Gastroesophageal sphincter (tissue), 4 donors: ENCODE results near the gene RND3. TPM values are rescaled to one million over a fixed set of nuclear protein-coding genes. Genes with fewer than 3 reads are reported as not detected.

Experiments used
- ATAC-seq: fragments of 150-250 bp; one replicate; pipeline ENCODE4 v1.9.1; 2016; ENCODE audit warnings: mild to moderate bottlenecking, moderate library complexity
- H3K27ac ChIP-seq, 4 donors: fragments of 200-600 bp; sonication (generic) in 3 of 4; 1 replicate in 3 of 4; 2 replicates in 1 of 4; pipeline ENCODE4 v1.5.1; 2016 to 2019
- H3K27me3 ChIP-seq: fragments of 200-600 bp; sonication (generic); one replicate; pipeline ENCODE4 v1.5.1; 2019
- H3K36me3 ChIP-seq, 2 donors: fragments of 200-600 bp; sonication (generic); one replicate each; pipeline ENCODE4 v1.5.1; 2019; ENCODE audit warnings: control low read depth in 1 of 2
- H3K4me1 ChIP-seq, 3 donors: fragments of 200-600 bp; sonication (generic); 1 replicate in 2 of 3; 2 replicates in 1 of 3; pipeline ENCODE4 v1.5.1; 2016 to 2019; ENCODE audit warnings: control low read depth in 2 of 3
- H3K4me3 ChIP-seq, 2 donors: fragments of 200-600 bp; sonication (generic); one replicate each; pipeline ENCODE4 v1.5.1; 2019; ENCODE audit warnings: mild to moderate bottlenecking in 1 of 2, moderate library complexity in 1 of 2
- H3K9me3 ChIP-seq, 3 donors: fragments of 200-600 bp; sonication (generic); one replicate each; pipeline ENCODE4 v1.5.1; 2017 to 2019; ENCODE audit warnings: control low read depth in 2 of 3
- EP300 ChIP-seq: sonication (generic); formaldehyde crosslinking; IDR thresholded peaks from one replicate; pipeline ENCODE4 v1.6.1; 2017; ENCODE audit warnings: antibody characterized with exemption, mild to moderate bottlenecking
- POLR2A ChIP-seq, 2 donors: fragments of 450-650 bp; IDR thresholded peaks; one replicate each; pipeline ENCODE4 v1.6.1; 2017; ENCODE audit warnings: antibody characterized with exemption in 2 of 2, mild to moderate bottlenecking in 2 of 2, moderate library complexity in 1 of 2
- POLR2AphosphoS5 ChIP-seq: sonication (generic); formaldehyde crosslinking; IDR thresholded peaks from one replicate; pipeline ENCODE4 v1.6.1; 2017; ENCODE audit warnings: antibody characterized with exemption
- WGBS, 2 donors: methylation state at CpG; one replicate each; pipeline ENCODE4 v1.1.5; 2018; ENCODE audit warnings: low coverage in 1 of 2; 5-methylcytosine and 5-hydroxymethylcytosine counted together
- total RNA-seq, 4 donors: library from RNA; depleted of rRNA; stranded (reverse); fragments of >200 nt; gene quantifications; one replicate each; pipeline ENCODE4 v1.1.0, GENCODE V29; 2016
- TF ChIP-seq, protein P1 (sequence below), 4 experiments: fragments of 200-600 bp in 2 of 4; fragments of 450-650 bp in 2 of 4; sonication (generic) in 1 of 4; IDR thresholded peaks; one replicate each; pipeline ENCODE4 v1.5.1; 2017 to 2019; ENCODE audit warnings: antibody characterized with exemption in 4 of 4, mild to moderate bottlenecking in 2 of 4, moderate library complexity in 2 of 4

The RND3 gene
- total RNA-seq, 4 donors from 2014 or later, result 31.0 to 154 (median 81.0) TPM

DNA sequence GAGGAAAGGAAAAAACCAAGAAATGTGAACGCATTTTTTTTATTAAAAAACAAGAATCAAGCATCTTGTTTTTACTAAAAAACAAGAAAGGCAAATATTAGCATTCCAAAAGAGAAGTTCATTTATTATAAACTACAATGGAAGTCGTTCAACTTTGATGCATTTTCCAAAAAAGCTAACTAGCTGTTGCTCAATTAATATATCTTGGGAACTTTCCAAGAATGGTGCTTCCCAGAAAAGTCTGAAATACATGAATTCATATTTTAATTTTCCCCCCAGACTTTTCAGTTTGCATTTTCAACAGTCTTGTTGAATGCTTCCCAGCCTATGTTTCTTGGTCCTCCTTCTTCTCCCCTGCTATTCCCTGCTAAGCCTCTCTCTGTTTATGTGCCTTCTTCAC is 7.5 kb upstream of the RND3 start:
- Histone ChIP-seq H3K36me3 (no peaks in the 10 kb centered on the region), H3K4me1 (no peaks in the 10 kb centered on the region), H3K4me3 (no peak overlapping the region), H3K27me3 (no peaks in the 10 kb centered on the region), H3K9me3 (no peaks in the 10 kb centered on the region), H3K27ac (no peak overlapping the region)
- 84 to 86% methylated on average over 2 of the region's 2 CpGs for WGBS, 2 donors
- TF ChIP-seq POLR2AphosphoS5, result no peak
- TF ChIP-seq POLR2A (IDR thresholded peaks at IDR 0.05), result no peak
- no peak for TF ChIP-seq EP300
- TF ChIP-seq, protein P1, sequence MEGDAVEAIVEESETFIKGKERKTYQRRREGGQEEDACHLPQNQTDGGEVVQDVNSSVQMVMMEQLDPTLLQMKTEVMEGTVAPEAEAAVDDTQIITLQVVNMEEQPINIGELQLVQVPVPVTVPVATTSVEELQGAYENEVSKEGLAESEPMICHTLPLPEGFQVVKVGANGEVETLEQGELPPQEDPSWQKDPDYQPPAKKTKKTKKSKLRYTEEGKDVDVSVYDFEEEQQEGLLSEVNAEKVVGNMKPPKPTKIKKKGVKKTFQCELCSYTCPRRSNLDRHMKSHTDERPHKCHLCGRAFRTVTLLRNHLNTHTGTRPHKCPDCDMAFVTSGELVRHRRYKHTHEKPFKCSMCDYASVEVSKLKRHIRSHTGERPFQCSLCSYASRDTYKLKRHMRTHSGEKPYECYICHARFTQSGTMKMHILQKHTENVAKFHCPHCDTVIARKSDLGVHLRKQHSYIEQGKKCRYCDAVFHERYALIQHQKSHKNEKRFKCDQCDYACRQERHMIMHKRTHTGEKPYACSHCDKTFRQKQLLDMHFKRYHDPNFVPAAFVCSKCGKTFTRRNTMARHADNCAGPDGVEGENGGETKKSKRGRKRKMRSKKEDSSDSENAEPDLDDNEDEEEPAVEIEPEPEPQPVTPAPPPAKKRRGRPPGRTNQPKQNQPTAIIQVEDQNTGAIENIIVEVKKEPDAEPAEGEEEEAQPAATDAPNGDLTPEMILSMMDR (IDR thresholded peaks at IDR 0.05), result no peak
- no peak for ATAC-seq

DNA sequence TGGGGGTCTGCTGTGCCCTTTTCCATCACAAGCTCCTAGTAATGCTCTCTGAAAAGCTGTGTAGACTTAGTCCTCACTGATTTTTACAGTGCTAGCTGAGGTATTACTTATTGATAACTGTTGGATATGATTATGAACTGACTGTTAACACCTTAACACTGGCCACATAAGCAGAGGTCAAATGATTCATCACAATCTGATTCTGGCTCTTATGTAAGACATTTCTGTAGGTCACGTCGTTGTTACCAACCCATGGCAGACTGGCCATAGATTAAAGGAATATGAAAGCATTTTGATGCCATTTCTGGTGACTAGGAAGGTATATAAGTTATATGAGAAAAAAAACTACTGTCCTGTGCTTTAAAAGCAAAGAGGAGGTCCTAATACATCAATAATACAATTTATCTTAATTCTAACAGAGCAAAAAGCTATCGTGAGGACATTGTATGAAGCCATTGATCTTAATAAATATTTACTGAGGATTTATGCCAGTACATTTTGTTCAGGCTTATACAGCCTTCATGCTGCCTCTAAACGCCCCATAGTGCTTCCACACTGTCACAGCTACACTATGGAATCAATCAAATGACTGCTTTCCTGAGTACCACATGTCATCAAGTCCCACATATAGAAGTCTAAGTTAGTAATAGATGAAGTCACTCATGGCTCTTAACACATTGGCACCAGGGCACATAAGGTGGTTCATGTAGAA is 6.9 kb upstream of the RND3 start:
- no peak for ATAC-seq
- Histone ChIP-seq H3K9me3 (no peaks in the 10 kb centered on the region), H3K4me1 (no peaks in the 10 kb centered on the region), H3K36me3 (no peaks in the 10 kb centered on the region), H3K27me3 (no peaks in the 10 kb centered on the region), H3K4me3 (no peak overlapping the region), H3K27ac (no peak overlapping the region)
- 80 to 90% methylated on average over 4 of the region's 4 CpGs for WGBS, 2 donors
- TF ChIP-seq POLR2AphosphoS5 (no peak), POLR2A (IDR thresholded peaks at IDR 0.05) (no peak), EP300 (no peak)
- TF ChIP-seq, protein P1 (IDR thresholded peaks at IDR 0.05), result no peak

DNA sequence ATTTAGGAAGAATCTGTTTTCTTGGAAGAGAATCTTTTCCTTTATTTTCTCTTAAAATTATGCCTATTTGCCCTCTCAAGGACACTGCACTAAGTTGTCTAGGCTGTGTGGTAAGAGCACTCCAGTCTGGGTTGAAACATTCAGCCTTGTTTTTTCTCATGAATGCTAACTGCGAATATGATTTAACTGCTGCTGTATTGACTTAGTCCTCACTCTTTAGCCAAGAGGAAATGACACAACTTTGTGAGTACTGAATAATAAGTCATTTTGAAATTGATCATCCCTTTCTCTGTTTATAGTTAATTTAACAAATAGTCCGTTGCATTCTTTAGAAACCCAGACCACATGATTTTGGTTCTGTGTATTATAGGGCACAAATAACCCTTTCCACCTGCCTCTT is 4.5 kb upstream of the RND3 start:
- Histone ChIP-seq H3K9me3 (no peaks in the 10 kb centered on the region), H3K27ac (no peak overlapping the region), H3K4me3 (no peak overlapping the region), H3K27me3 (no peaks in the 10 kb centered on the region), H3K36me3 (no peaks in the 10 kb centered on the region), H3K4me1 (no peaks in the 10 kb centered on the region)
- no peak for ATAC-seq
- WGBS, 2 donors, result 60 to 80% methylated on average over 2 of the region's 2 CpGs
- TF ChIP-seq EP300, result no peak
- no peak for TF ChIP-seq POLR2A (IDR thresholded peaks at IDR 0.05)
- TF ChIP-seq, protein P1 (IDR thresholded peaks at IDR 0.05), result no peak
- TF ChIP-seq POLR2AphosphoS5, result no peak

DNA sequence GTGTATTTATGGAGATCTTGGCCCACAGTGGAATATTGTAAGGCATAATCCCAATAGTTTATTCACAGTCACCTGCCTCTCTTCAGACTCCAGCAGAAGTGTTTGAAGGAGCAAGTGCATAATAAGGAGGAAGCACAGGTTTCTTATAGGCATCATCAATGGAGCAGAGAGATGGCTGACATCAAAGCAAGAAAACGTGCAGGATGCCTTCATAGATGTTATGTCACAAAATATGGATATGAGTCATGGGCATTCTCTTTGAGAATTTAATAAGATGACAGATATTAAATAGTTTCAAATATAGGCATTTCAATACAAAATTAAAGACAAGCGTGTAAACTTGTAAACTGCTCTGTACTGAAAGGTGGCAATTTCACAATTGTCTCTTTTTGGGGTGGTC is 4.0 kb upstream of the RND3 start:
- 60 to 89% methylated on average over 2 of the region's 2 CpGs for WGBS, 2 donors
- no peak for TF ChIP-seq POLR2AphosphoS5
- TF ChIP-seq POLR2A (IDR thresholded peaks at IDR 0.05), result no peak
- TF ChIP-seq, protein P1 (IDR thresholded peaks at IDR 0.05), result no peak
- TF ChIP-seq EP300, result no peak

DNA sequence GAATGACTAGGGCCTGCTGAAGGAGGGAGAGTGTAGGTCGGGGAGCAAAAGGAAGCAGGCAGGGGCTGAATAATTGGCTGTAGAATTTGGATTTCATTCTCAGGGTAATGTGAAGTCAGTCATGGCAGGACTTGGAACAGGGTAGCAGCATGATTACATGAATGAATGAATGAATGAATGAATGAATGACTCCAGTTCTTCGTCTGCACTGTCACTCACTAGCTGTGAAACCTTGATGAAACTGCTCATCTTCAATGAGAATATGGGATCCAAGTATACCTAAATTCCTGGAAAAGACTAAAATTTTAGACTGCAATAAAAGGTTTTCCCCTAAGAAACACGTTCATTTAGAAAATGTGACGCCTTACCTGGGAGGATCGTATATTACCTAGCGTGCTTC is 3.0 kb upstream of the RND3 start:
- 77 to 87% methylated on average over 6 of the region's 6 CpGs for WGBS, 2 donors

More for the DNA sequence above, 4.0 kb upstream of the RND3 start:
- no peak for ATAC-seq
- H3K9me3 ChIP-seq, result no peaks in the 10 kb centered on the region
- H3K27ac ChIP-seq, result no peak overlapping the region
- no peaks in the 10 kb centered on the region for H3K27me3 ChIP-seq
- no peaks in the 10 kb centered on the region for H3K36me3 ChIP-seq
- no peak overlapping the region for H3K4me3 ChIP-seq
- no peaks in the 10 kb centered on the region for H3K4me1 ChIP-seq

More for the DNA sequence above, 3.0 kb upstream of the RND3 start:
- H3K9me3 ChIP-seq, result no peaks in the 10 kb centered on the region
- H3K27me3 ChIP-seq, result no peaks in the 10 kb centered on the region
- H3K27ac ChIP-seq, result no peak overlapping the region
- no peak for ATAC-seq
- H3K4me1 ChIP-seq, result no peaks in the 10 kb centered on the region
- TF ChIP-seq POLR2AphosphoS5 (no peak), EP300 (no peak), POLR2A (IDR thresholded peaks at IDR 0.05) (no peak)
- TF ChIP-seq, protein P1 (IDR thresholded peaks at IDR 0.05), result no peak
- no peaks in the 10 kb centered on the region for H3K36me3 ChIP-seq
- H3K4me3 ChIP-seq, result no peak overlapping the region
